Measurements from ENCODE around the gene RTP5. TPM values are rescaled to one million over a fixed set of nuclear protein-coding genes. Genes with fewer than 3 reads are reported as not detected.

RTP5 gene
- total RNA-seq, 1 donor from 2014 or later: not detected

DNA sequence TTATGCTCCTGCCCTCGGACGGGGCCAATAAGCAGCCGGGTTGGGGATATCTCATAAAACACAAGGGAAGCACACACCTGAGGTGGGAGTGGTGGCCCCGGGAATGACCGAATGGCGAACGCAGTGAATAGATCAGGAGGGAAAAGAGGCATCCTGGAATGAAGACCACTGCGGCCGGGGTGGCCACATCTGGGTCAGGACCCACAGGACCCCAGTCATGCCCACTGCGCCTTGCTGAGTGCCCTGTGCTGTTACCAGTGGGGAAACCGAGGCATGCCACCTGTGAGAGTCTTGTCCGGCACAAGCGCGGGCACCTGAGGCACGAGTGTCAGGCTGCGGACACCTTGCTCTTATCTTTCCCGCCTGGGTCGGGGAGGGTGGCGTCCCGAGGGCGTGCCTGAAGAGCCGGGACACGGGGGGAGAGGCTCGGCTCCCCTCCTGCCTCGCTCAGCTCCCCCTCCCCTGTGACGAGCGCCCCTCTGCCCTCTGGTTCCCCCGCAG lies 12.4 kb upstream of the RTP5 start:
- TF ChIP-seq, protein P1, sequence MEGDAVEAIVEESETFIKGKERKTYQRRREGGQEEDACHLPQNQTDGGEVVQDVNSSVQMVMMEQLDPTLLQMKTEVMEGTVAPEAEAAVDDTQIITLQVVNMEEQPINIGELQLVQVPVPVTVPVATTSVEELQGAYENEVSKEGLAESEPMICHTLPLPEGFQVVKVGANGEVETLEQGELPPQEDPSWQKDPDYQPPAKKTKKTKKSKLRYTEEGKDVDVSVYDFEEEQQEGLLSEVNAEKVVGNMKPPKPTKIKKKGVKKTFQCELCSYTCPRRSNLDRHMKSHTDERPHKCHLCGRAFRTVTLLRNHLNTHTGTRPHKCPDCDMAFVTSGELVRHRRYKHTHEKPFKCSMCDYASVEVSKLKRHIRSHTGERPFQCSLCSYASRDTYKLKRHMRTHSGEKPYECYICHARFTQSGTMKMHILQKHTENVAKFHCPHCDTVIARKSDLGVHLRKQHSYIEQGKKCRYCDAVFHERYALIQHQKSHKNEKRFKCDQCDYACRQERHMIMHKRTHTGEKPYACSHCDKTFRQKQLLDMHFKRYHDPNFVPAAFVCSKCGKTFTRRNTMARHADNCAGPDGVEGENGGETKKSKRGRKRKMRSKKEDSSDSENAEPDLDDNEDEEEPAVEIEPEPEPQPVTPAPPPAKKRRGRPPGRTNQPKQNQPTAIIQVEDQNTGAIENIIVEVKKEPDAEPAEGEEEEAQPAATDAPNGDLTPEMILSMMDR (conservative IDR thresholded peaks at IDR 0.05): no peak
- Mint-ChIP-seq H3K9me3 (no peaks in the 10 kb centered on the region), H3K4me3 (no peak overlapping the region), H3K4me1 (ENCODE audit: unreplicated experiment) (peaks cover 3% of the 10 kb centered on the region), H3K27me3 (no peaks in the 10 kb centered on the region), H3K27ac (no peak overlapping the region), H3K36me3 (no peaks in the 10 kb centered on the region)
- no peak for DNase-seq (ENCODE audit: extremely low spot score, unreplicated experiment)

GRCh38 chr2:241857572-241858121 lies 11.9 kb upstream of the RTP5 start:
- Mint-ChIP-seq H3K36me3 (no peaks in the 10 kb centered on the region), H3K9me3 (no peaks in the 10 kb centered on the region), H3K4me3 (no peak overlapping the region), H3K27me3 (no peaks in the 10 kb centered on the region), H3K27ac (no peak overlapping the region), H3K4me1 (ENCODE audit: unreplicated experiment) (peaks cover 3% of the 10 kb centered on the region)
- TF ChIP-seq, protein P1 (conservative IDR thresholded peaks at IDR 0.05): no peak
- no peak for DNase-seq (ENCODE audit: extremely low spot score, unreplicated experiment)

- Mint-ChIP-seq H3K27me3 (no peaks in the 10 kb centered on the region), H3K4me1 (ENCODE audit: unreplicated experiment) (peaks cover 3% of the 10 kb centered on the region), H3K27ac (no peak within 1 kb of the TSS), H3K9me3 (no peaks in the 10 kb centered on the region), H3K4me3 (no peak within 1 kb of the TSS), H3K36me3 (no peaks in the 10 kb centered on the region)
- DNase-seq (ENCODE audit: extremely low spot score, unreplicated experiment): no peak
- TF ChIP-seq, protein P1 (conservative IDR thresholded peaks at IDR 0.05): no peak
These were observed 11.1 kb upstream of the RTP5 start, which contains the start of gene PDCD1 for GRCh38 chr2:241858206-241859016. PDCD1 (minus strand) TSS chr2:241858894; CDS start chr2:241858838, 56 bp downstream.

DNA sequence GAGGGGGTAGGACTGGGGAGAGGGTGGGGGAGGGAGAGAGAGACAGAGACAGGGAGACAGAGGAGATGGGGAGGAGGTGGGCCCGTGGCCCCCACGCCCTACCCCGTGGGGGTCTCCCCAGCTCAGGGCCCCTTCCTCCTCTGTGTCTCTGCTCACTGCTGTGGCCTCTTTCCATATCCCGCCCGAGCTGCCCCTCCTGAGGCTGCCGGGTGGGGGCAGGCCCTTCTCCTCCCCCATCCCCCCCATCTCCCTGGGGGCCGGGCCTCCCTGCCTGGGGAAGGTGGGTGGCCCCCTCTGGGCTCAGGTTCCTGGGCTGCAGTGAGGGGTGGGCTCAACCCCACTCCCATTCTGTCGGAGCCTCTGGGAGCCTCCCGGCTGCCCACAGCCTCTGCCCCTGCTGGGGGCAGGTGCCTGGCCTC lies 10.5 kb upstream of the RTP5 start:
- H3K27me3 Mint-ChIP-seq: peaks cover 2% of the 10 kb centered on the region
- DNase-seq (ENCODE audit: extremely low spot score, unreplicated experiment): no peak
- no peak overlapping the region for H3K27ac Mint-ChIP-seq
- H3K9me3 Mint-ChIP-seq: peaks cover 2% of the 10 kb centered on the region
- TF ChIP-seq, protein P1 (conservative IDR thresholded peaks at IDR 0.05): no peak
- H3K4me3 Mint-ChIP-seq: no peak overlapping the region
- H3K4me1 Mint-ChIP-seq (ENCODE audit: unreplicated experiment): peaks cover 3% of the 10 kb centered on the region
- H3K36me3 Mint-ChIP-seq: no peaks in the 10 kb centered on the region

GRCh38 chr2:241859436-241860183 lies 9.9 kb upstream of the RTP5 start:
- peaks cover 3% of the 10 kb centered on the region for H3K4me1 Mint-ChIP-seq (ENCODE audit: unreplicated experiment)
- no peaks in the 10 kb centered on the region for H3K36me3 Mint-ChIP-seq
- DNase-seq (ENCODE audit: extremely low spot score, unreplicated experiment): no peak
- peaks cover 7% of the 10 kb centered on the region for H3K27me3 Mint-ChIP-seq
- H3K27ac Mint-ChIP-seq: no peak overlapping the region
- H3K4me3 Mint-ChIP-seq: no peak overlapping the region
- TF ChIP-seq, protein P1 (conservative IDR thresholded peaks at IDR 0.05): no peak
- H3K9me3 Mint-ChIP-seq: peaks cover 5% of the 10 kb centered on the region

All from type B pancreatic cell (in vitro differentiated cells).